K562 (cell line): Measurements from ENCODE around the gene ROMO1. TPM values are rescaled to one million over a fixed set of nuclear protein-coding genes. Genes with fewer than 3 reads are reported as not detected.

Experiments used
- CCNT2 ChIP-seq: IDR thresholded peaks from 2 replicates; pipeline ENCODE4 v1.6.1; 2011; ENCODE audit warnings: borderline replicate concordance, low read depth, mild to moderate bottlenecking, moderate library complexity, mixed read lengths, low read length; ENCODE audit not compliant: insufficient read length; ENCODE audit errors: extremely low read depth
- ESRRB ChIP-seq: fragments of 250-450 bp; sonication (Bioruptor Pico); IDR thresholded peaks from 2 replicates; pipeline ENCODE4 v1.5.0; 2020; ENCODE audit warnings: mild to moderate bottlenecking, moderate library complexity, borderline replicate concordance
- FOXJ2 ChIP-seq: fragments of 200-800 bp; sonication (Bioruptor generic); IDR thresholded peaks from 2 replicates; pipeline ENCODE4 v1.6.1; 2016; ENCODE audit warnings: missing genetic modification characterization, missing compliant biosample characterization
- KAT7 ChIP-seq: sonication (generic); formaldehyde crosslinking; IDR thresholded peaks from 2 replicates; pipeline ENCODE4 v1.8.0; 2022; ENCODE audit warnings: missing genetic modification reagents, mild to moderate bottlenecking, borderline replicate concordance
- NCOR1 ChIP-seq: fragments of 450-650 bp; IDR thresholded peaks from 2 replicates; pipeline ENCODE4 v1.6.1; 2016; ENCODE audit warnings: mild to moderate bottlenecking, moderate library complexity
- PHF21A ChIP-seq: fragments of 450-650 bp; IDR thresholded peaks from 2 replicates; pipeline ENCODE4 v1.6.1; 2017; ENCODE audit warnings: low read depth, borderline replicate concordance
- SIN3B ChIP-seq: fragments of 450-650 bp; IDR thresholded peaks from 2 replicates; pipeline ENCODE4 v1.6.1; 2017; ENCODE audit warnings: low read depth, mild to moderate bottlenecking, moderate library complexity
- SIRT6 ChIP-seq: IDR thresholded peaks from one replicate; pipeline ENCODE4 v1.6.1; 2012; ENCODE audit warnings: low read depth, mild to moderate bottlenecking, control low read depth, inconsistent platforms, low read length, moderate library complexity
- TEAD1 ChIP-seq, 2 experiments: fragments of 450-650 bp in 1 of 2; sonication (generic) in 1 of 2; formaldehyde crosslinking; IDR thresholded peaks; 2 replicates each; pipeline versions ENCODE4 v1.4.0 to v1.8.0; 2020 to 2022; ENCODE audit warnings: mild to moderate bottlenecking in 2 of 2, missing genetic modification reagents in 1 of 2
- YY1 ChIP-seq, 3 experiments: IDR thresholded peaks; 2 replicates each; pipeline ENCODE4 v1.6.1; 2011; ENCODE audit warnings: low read length in 2 of 3, mild to moderate bottlenecking in 2 of 3, moderate library complexity in 2 of 3, borderline replicate concordance in 1 of 3, control low read depth in 1 of 3, low read depth in 1 of 3; ENCODE audit not compliant: insufficient read depth in 3 of 3, insufficient replicate concordance in 2 of 3, control insufficient read depth in 1 of 3, insufficient read length in 1 of 3; ENCODE audit errors: extremely low read depth in 1 of 3
- ZNF239 ChIP-seq: fragments of 250-450 bp; sonication (Bioruptor Pico); IDR thresholded peaks from 2 replicates; pipeline ENCODE4 v1.4.0; 2020; ENCODE audit warnings: mild to moderate bottlenecking
- ZNF445 ChIP-seq: fragments of 250-450 bp; sonication (Bioruptor Pico); IDR thresholded peaks from 2 replicates; pipeline ENCODE4 v1.4.0; 2020; ENCODE audit warnings: low read depth, mild to moderate bottlenecking, moderate library complexity
- ZNF780A ChIP-seq: fragments of 250-450 bp; sonication (Bioruptor Pico); IDR thresholded peaks from 2 replicates; pipeline ENCODE4 v1.5.0; 2021; ENCODE audit warnings: mild to moderate bottlenecking
- polyA plus RNA-seq, 8 experiments: library from polyadenylated mRNA; depleted of rRNA in 4 of 8; stranded (reverse) in 5 of 8; unstranded in 3 of 8; fragments of >200 nt; fragmentation: Nextera tagmentation in 2 of 8; fragmentation: Illumina TruSeq in 1 of 8; extraction: Ambion mirVana in 2 of 8; extraction: Trizol in 1 of 8; gene quantifications; 2 replicates each; pipeline versions ENCODE4 v1.2.1 to v1.2.3, GENCODE V29; 2011 to 2014; ENCODE audit warnings: inconsistent platforms in 1 of 8, missing spikeins in 1 of 8
- total RNA-seq, 7 experiments: library from RNA; depleted of rRNA in 6 of 7; stranded (reverse); fragments of >200 nt in 6 of 7; fragmentation: Illumina TruSeq in 2 of 7; extraction: Trizol in 2 of 7; gene quantifications; 2 replicates each; pipeline versions ENCODE4 v1.2.1 to v1.2.3, GENCODE V29; 2011 to 2021; ENCODE audit warnings: low replicate concordance in 1 of 7
- TF ChIP-seq, protein P1 (sequence below): fragments of 250-450 bp; sonication (Bioruptor Pico); IDR thresholded peaks from 2 replicates; pipeline ENCODE4 v1.5.0; 2021; ENCODE audit warnings: mild to moderate bottlenecking, moderate library complexity
- TF ChIP-seq, protein P2 (sequence below): fragments of 250-450 bp; sonication (Bioruptor Pico); IDR thresholded peaks from 2 replicates; pipeline ENCODE4 v1.5.0; 2021
- TF ChIP-seq, protein P3 (sequence below): fragments of 450-650 bp; IDR thresholded peaks from 2 replicates; pipeline ENCODE4 v1.6.1; 2016; ENCODE audit warnings: missing biosample characterization, missing genetic modification characterization
- TF ChIP-seq, protein P4 (sequence below): fragments of 450-650 bp; formaldehyde crosslinking; IDR thresholded peaks from 2 replicates; pipeline ENCODE4 v1.4.0; 2020; ENCODE audit warnings: mild to moderate bottlenecking, moderate library complexity

ROMO1 gene
- total and polyA plus RNA-seq, 9 of the 15 experiments (the other 6 are each of a cell fraction or from before 2014, with no cell fraction given) = 31.8 to 741 (median 226) TPM

DNA sequence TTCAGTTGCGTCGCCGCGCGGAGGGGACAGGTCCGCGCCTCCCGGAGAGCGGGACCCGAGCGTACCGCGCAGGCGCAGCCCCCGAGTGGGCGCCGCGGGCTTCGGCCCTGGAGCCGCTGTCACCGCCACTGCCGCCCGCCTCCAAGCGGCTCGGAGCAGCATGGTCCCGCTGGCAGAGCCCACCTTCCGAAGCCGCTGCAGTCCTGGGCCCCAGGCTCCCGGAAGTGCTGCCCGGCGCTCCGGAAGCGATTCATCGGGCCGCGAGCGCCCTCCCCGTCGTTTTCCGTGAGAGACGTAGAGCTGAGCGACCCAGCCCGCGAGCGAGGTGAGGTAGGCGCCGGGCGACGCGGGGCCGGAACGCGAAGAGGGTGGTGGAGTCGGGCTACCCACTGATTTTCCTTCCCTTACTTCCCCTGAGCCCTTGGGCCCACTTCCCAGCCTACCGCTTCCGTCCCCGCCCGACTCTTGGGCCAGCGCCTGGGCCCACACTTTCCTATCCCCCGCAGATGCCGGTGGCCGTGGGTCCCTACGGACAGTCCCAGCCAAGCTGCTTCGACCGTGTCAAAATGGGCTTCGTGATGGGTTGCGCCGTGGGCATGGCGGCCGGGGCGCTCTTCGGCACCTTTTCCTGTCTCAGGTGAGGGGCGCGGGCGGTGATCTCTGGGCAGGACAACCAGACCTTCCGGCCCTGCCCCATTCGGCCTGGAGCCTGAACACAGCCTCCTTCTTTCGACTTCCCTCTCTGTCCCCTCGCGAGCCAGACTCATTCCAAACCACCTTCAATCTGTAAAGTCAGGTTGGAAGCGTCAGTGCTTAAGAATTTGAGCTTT is at the start of gene ROMO1, which contains the start of gene NFS1 (continued):
- TF ChIP-seq YY1 (IDR thresholded peaks at IDR 0.05; ENCODE audit: borderline replicate concordance in 1 of 3, control insufficient read depth in 1 of 3, extremely low read depth in 1 of 3, insufficient read depth in 3 of 3, insufficient read length in 1 of 3, insufficient replicate concordance in 2 of 3, low read depth in 1 of 3, low read length in 2 of 3) = peak in 2 of 3 experiments; percentile 29 to 71
- 0 out of 2 replicates have a peak, but pooled peaks have one; percentile 8 for TF ChIP-seq PHF21A
- peak; percentile 58 for TF ChIP-seq CCNT2
- TF ChIP-seq ESRRB = no peak
- no peak for TF ChIP-seq ZNF239
- TF ChIP-seq, protein P1, sequence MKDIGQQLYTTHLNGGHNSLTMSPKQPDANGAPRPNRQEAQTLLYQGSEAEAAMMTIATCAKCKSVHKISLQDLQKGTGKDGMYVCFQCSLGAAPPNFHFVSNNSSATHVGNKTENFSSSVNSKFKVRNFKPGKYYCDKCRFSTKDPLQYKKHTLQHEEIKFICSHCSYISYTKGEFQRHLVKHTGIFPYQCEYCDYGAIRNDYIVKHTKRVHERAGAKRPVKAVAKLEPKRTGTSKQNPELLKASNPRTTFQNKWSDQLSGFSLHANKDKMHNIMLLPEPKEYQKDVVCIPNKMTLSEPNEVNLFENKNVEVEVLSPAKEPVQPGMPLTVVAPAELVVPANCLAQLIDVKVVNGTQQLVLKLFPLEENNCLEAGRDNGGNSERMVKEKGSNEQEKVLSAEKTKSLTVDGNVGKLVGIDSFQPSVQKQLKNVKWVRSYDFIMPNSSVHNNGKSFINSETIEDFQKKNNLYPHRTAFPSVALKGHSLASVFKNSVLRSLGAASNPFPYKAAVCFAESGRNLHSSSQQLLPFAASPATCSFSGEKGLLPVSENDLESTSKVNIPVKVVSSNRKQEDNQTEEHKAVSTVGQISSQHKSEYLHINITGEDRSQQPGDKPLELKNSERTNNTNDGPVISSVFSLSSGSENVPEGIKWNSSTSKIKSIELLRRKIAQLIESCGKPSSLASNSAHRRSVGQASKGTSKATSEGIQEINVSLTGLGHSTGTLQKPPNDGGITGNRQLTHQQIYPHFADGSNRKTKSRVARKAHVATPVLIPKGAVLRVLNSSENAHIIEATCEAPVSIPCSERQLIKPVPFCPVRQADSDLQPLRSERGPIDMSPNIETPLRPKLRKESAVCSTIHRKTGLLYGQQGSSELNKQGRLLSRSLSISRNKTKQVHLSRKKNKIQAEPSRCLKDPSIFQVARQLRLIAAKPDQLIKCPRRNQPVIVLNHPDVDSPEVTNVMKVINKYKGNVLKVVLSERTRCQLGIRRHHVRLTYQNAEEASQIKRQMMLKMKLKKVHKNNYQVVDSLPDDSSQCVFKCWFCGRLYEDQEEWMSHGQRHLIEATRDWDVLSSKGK (CRISPR knock-in tag) = no peak
- peak; percentile 91 for TF ChIP-seq SIN3B
- no peak for TF ChIP-seq ZNF445 (CRISPR knock-in tag)
- TF ChIP-seq, protein P2, sequence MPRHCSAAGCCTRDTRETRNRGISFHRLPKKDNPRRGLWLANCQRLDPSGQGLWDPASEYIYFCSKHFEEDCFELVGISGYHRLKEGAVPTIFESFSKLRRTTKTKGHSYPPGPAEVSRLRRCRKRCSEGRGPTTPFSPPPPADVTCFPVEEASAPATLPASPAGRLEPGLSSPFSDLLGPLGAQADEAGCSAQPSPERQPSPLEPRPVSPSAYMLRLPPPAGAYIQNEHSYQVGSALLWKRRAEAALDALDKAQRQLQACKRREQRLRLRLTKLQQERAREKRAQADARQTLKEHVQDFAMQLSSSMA (CRISPR knock-in tag) = no peak
- peak in 1 of 2 experiments; percentile 69; a peak in 1 of 4 replicates for TF ChIP-seq TEAD1 (CRISPR knock-in tag; IDR thresholded peaks at IDR 0.05)
- TF ChIP-seq KAT7 (CRISPR knock-in tag) = peak; percentile 54; the same call in 1 of the 2 replicates
- no peak for TF ChIP-seq SIRT6
- 0 out of 2 replicates have a peak, but pooled peaks have one; percentile 6 for TF ChIP-seq NCOR1
- TF ChIP-seq FOXJ2 = no peak
- no peak for TF ChIP-seq ZNF780A (CRISPR knock-in tag)
- TF ChIP-seq, protein P3, sequence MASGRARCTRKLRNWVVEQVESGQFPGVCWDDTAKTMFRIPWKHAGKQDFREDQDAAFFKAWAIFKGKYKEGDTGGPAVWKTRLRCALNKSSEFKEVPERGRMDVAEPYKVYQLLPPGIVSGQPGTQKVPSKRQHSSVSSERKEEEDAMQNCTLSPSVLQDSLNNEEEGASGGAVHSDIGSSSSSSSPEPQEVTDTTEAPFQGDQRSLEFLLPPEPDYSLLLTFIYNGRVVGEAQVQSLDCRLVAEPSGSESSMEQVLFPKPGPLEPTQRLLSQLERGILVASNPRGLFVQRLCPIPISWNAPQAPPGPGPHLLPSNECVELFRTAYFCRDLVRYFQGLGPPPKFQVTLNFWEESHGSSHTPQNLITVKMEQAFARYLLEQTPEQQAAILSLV (tag) = no peak
- TF ChIP-seq, protein P4, sequence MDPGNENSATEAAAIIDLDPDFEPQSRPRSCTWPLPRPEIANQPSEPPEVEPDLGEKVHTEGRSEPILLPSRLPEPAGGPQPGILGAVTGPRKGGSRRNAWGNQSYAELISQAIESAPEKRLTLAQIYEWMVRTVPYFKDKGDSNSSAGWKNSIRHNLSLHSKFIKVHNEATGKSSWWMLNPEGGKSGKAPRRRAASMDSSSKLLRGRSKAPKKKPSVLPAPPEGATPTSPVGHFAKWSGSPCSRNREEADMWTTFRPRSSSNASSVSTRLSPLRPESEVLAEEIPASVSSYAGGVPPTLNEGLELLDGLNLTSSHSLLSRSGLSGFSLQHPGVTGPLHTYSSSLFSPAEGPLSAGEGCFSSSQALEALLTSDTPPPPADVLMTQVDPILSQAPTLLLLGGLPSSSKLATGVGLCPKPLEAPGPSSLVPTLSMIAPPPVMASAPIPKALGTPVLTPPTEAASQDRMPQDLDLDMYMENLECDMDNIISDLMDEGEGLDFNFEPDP (CRISPR knock-in tag) = no peak
